GM18870 (cell line): ENCODE measurements around the gene OR5T2.
"Not testable (repeated sequence)": the region's sequence is repeated elsewhere in the genome, so short reads cannot be mapped to it uniquely, and the experiment has no call there.

Experiments used
- ATAC-seq: cut with Tn5 transposase; IDR thresholded peaks from one replicate; pipeline ENCODE4 v1.9.1; 2021; ENCODE audit warnings: moderate library complexity; ENCODE audit not compliant: unreplicated experiment

The OR5T2 gene

GRCh38 chr11:56234155-56234554 is at the start of gene OR5T2:
Gene OR5T2 (minus strand): TSS chr11:56234255. CDS start chr11:56233062, 1,193 bp downstream.
- no peak for ATAC-seq

- ATAC-seq: no peak
Observed at GRCh38 chr11:56273854-56274253, 39.8 kb upstream of the OR5T2 start, which contains the start of gene OR5T1. Gene OR5T1 (plus strand): TSS chr11:56274154. CDS start chr11:56275639, 1,485 bp downstream.

- no peak for ATAC-seq
Observed at GRCh38 chr11:56271092-56271491, 37.0 kb upstream of the OR5T2 start.

GRCh38 chr11:56251954-56252353 is 17.9 kb upstream of the OR5T2 start, which contains the start of gene OR5T3:
Gene OR5T3 (plus strand): TSS chr11:56252254. CDS start chr11:56252254, 0 bp downstream.
- ATAC-seq: no peak

- not testable (repeated sequence) for ATAC-seq
Observed at GRCh38 chr11:56219735-56220134, 14.3 kb downstream of the OR5T2 start.

GRCh38 chr11:56214537-56214936 is 19.5 kb downstream of the OR5T2 start:
- ATAC-seq: no peak

- ATAC-seq: no peak
Observed at GRCh38 chr11:56207790-56208189, 26.3 kb downstream of the OR5T2 start.

- no peak for ATAC-seq
Observed at GRCh38 chr11:56197367-56197766, 36.7 kb downstream of the OR5T2 start.

- no peak for ATAC-seq
Observed at GRCh38 chr11:56196705-56197104, 37.4 kb downstream of the OR5T2 start.

- no peak for ATAC-seq
Observed at GRCh38 chr11:56188602-56189001, 45.5 kb downstream of the OR5T2 start.

GRCh38 chr11:56183459-56183858 is 50.6 kb downstream of the OR5T2 start:
- ATAC-seq: no peak
